Measurements from ENCODE around the gene SEMA5B. TPM values are rescaled to one million over a fixed set of nuclear protein-coding genes. Genes with fewer than 3 reads are reported as not detected.

The SEMA5B gene
- total RNA-seq, 6 donors from 2014 or later = 0.33 to 0.71 (median 0.65) TPM; not detected in 2

GRCh38 chr3:122973893-122974615 lies 53.5 kb downstream of the SEMA5B start:
- Histone ChIP-seq H3K4me1 (peaks cover 9 to 26% (median 11%) of the 10 kb centered on the region in 4 donors), H3K36me3 (no peaks in the 10 kb centered on the region), H3K27ac (no peak overlapping the region), H3K4me3 (no peak overlapping the region), H3K27me3 (no peaks in the 10 kb centered on the region), H3K9me3 (no peaks in the 10 kb centered on the region)
- TF ChIP-seq POLR2A (IDR thresholded peaks at IDR 0.05) = no peak
- no peak for TF ChIP-seq CTCF (IDR thresholded peaks at IDR 0.05)
- no peak for TF ChIP-seq POLR2AphosphoS5 (IDR thresholded peaks at IDR 0.05)
- no peak for TF ChIP-seq EP300 (IDR thresholded peaks at IDR 0.05)
- 89 to 96% methylated on average over 8 to 12 of the region's 12 CpGs for WGBS, 2 donors
- ATAC-seq (ENCODE audit: low FRiP score in 2 of 2) (peak in 1 of 2 donors; percentile 1), DNase-seq (no peak)

DNA sequence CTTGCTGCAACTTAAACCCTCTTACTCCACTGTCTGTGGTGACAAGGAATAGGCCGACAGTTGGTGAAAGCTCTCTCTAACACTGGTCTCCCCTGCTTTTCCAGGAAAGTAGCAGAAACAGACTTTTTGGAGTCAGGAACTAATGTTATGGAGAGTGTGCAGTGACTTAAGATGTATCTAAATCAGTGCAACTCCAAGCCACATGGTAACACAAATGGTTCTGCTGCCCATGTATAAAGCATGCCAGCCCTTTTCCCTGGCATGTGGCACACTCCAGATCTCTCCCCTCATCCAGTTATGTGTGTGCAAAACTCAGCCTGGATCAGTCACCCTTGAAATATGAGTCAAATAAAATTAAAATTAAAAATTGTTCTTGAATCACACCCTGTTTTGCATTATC lies 55.4 kb downstream of the SEMA5B start:
- DNase-seq (no peak), ATAC-seq (ENCODE audit: low FRiP score in 2 of 2) (no peak)
- Histone ChIP-seq H3K4me3 (no peak overlapping the region), H3K36me3 (no peaks in the 10 kb centered on the region), H3K4me1 (peaks cover 0 to 13% (median 3%) of the 10 kb centered on the region in 4 donors), H3K27ac (no peak overlapping the region), H3K9me3 (no peaks in the 10 kb centered on the region), H3K27me3 (no peaks in the 10 kb centered on the region)
- no peak for TF ChIP-seq EP300 (IDR thresholded peaks at IDR 0.05)
- 100% methylated on average over 1 of the region's 1 CpG for WGBS, 2 donors

DNA sequence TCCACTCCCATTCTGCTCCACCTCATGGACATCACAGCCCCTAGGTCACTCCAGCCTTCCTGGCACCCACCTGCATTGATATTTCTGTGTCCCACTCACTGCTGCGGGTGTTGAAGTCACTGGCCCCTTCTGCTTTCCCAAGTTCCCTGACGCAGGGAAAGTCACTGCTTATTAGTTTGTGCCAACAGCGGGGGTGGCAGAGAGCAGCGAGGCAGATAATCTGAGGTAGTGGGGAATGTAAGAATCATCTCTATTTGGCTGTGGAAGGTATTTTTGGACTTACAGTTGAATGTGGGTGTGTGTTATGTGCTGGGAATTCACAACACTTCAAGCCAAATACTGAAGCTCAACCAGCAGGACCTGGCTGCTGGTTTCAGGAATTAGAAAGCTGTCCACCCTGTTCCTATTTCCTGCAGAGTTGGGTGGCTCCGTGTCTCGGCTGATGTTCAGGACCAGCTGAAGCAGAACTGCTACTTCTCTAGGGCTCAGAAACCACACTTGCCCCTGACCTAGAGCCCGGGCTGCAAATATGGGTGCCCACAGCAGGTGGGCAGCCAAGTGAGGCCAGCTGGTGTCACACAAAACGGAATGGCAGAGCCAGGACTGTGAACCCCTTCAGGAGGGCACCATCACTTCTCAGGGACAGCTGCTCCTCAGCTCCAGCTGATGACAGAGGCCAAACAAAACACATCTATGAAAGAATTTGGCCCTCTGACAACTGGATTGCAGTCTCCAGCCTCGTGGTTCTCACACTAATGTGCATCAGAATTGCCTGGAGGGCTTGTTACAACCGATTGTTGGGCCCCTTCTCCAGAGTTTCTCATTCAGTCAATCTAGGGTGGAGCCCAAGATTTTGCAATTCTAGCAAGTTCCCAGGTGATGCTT lies 57.7 kb downstream of the SEMA5B start:
- H3K27me3 ChIP-seq = no peaks in the 10 kb centered on the region
- H3K4me1 ChIP-seq = peaks cover 0 to 4% (median under 1%) of the 10 kb centered on the region in 4 donors
- no peak for TF ChIP-seq EP300 (IDR thresholded peaks at IDR 0.05)
- TF ChIP-seq POLR2A (IDR thresholded peaks at IDR 0.05) = no peak
- no peak for TF ChIP-seq POLR2AphosphoS5 (IDR thresholded peaks at IDR 0.05)
- no peak for TF ChIP-seq CTCF (IDR thresholded peaks at IDR 0.05)
- ATAC-seq (ENCODE audit: low FRiP score in 2 of 2) = peak in 1 of 2 donors; percentile 35
- no peaks in the 10 kb centered on the region for H3K36me3 ChIP-seq
- H3K9me3 ChIP-seq = no peaks in the 10 kb centered on the region
- no peak overlapping the region for H3K27ac ChIP-seq
- no peak for DNase-seq
- 57 to 82% methylated on average over 5 to 10 of the region's 10 CpGs for WGBS, 2 donors
- H3K4me3 ChIP-seq = no peak overlapping the region

GRCh38 chr3:122967765-122968164 lies 59.8 kb downstream of the SEMA5B start:
- 96 to 100% methylated on average over 6 to 7 of the region's 7 CpGs for WGBS, 2 donors
- H3K4me1 ChIP-seq = no peaks in the 10 kb centered on the region
- no peak overlapping the region for H3K4me3 ChIP-seq
- DNase-seq (no peak), ATAC-seq (ENCODE audit: low FRiP score in 2 of 2) (no peak)
- no peak overlapping the region for H3K27ac ChIP-seq
- no peak for TF ChIP-seq POLR2A (IDR thresholded peaks at IDR 0.05)
- no peak for TF ChIP-seq POLR2AphosphoS5 (IDR thresholded peaks at IDR 0.05)
- no peaks in the 10 kb centered on the region for H3K9me3 ChIP-seq
- no peaks in the 10 kb centered on the region for H3K27me3 ChIP-seq
- no peaks in the 10 kb centered on the region for H3K36me3 ChIP-seq

DNA sequence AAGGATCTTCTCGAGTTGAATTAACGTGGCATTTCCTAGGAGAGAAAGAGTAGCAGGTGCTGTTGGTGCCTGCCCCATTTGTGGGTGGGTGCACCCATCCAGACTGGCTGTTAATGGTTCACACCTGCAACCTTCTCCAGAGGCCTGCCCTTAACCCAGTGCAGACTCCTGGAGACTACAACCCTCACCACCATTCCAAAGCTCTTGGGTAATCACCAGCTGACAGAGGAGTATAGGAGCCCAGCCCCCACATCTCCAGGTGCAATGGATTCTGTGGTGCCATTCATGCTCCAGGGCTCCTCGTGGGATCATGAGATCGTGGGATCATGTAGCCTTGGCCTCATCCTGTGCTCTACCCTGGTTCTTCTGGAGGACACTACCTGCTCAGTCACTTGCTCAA lies 60.2 kb downstream of the SEMA5B start:
- DNase-seq (no peak), ATAC-seq (ENCODE audit: low FRiP score in 2 of 2) (no peak)
- Histone ChIP-seq H3K36me3 (no peaks in the 10 kb centered on the region), H3K9me3 (no peaks in the 10 kb centered on the region), H3K4me1 (no peaks in the 10 kb centered on the region), H3K27me3 (no peaks in the 10 kb centered on the region), H3K4me3 (no peak overlapping the region), H3K27ac (no peak overlapping the region)
- TF ChIP-seq POLR2AphosphoS5 (IDR thresholded peaks at IDR 0.05) = no peak
- no peak for TF ChIP-seq CTCF (IDR thresholded peaks at IDR 0.05)
- TF ChIP-seq POLR2A (IDR thresholded peaks at IDR 0.05) = no peak
- no peak for TF ChIP-seq EP300 (IDR thresholded peaks at IDR 0.05)
- 91 to 96% methylated on average over 4 of the region's 4 CpGs for WGBS, 2 donors
